Activated naive CD8-positive, alpha-beta T cell treated with anti-CD3 and anti-CD28 coated beads, Interleukin-2, amount 50 U/mL, for 24 hours (primary cell): ENCODE data around the gene CAPN13.

Experiments
- ATAC-seq: fragments of 150-1000 bp; cut with Tn5 transposase; one replicate; pipeline ENCODE4 v1.10.0; 2021
- DNase-seq: peaks from one replicate; pipeline ENCODE4 v3.0.0; 2021
- H3K27ac Mint-ChIP-seq: one replicate; pipeline ENCODE4 v1.8.0; 2021; ENCODE audit warnings: mild to moderate bottlenecking, mixed read lengths
- H3K27me3 Mint-ChIP-seq: one replicate; pipeline ENCODE4 v1.8.0; 2021; ENCODE audit warnings: mixed read lengths
- H3K36me3 Mint-ChIP-seq: one replicate; pipeline ENCODE4 v1.8.0; 2021; ENCODE audit warnings: low read depth, mixed read lengths
- H3K4me1 Mint-ChIP-seq: one replicate; pipeline ENCODE4 v1.8.0; 2021; ENCODE audit warnings: mixed read lengths
- H3K4me3 Mint-ChIP-seq: one replicate; pipeline ENCODE4 v1.8.0; 2021; ENCODE audit warnings: mild to moderate bottlenecking, moderate library complexity, mixed read lengths
- H3K9me3 Mint-ChIP-seq: one replicate; pipeline ENCODE4 v1.8.0; 2021; ENCODE audit warnings: mixed read lengths

Gene CAPN13

DNA sequence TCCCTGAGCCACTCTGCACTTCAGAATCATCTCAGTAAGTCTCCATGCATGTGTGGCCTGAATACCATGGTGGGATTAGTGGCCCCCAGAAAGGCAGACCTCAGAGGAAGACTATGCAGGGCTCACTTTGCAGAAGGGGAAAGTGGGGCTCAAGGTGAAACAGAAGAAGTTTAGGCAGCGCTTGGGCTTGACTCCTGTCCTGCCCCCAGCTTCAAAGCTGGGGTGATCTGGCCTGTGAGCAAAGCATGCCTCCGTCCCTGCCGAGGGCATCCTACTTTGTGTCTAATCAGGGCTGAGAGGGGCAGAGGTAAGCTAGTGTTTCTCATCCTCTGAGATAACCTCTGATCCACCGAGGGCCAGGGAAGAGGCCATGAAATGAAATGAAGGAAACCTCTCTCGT lies 7.9 kb downstream of the CAPN13 start:
- Mint-ChIP-seq H3K36me3 (no peaks in the 10 kb centered on the region), H3K27ac (no peak overlapping the region), H3K4me1 (peaks cover 13% of the 10 kb centered on the region), H3K9me3 (no peaks in the 10 kb centered on the region), H3K27me3 (no peaks in the 10 kb centered on the region), H3K4me3 (no peak overlapping the region)
- ATAC-seq (no peak), DNase-seq (no peak)

- no peak overlapping the region for H3K4me3 Mint-ChIP-seq
- no peak overlapping the region for H3K27ac Mint-ChIP-seq
- H3K9me3 Mint-ChIP-seq, result no peaks in the 10 kb centered on the region
- no peak for DNase-seq
- H3K27me3 Mint-ChIP-seq, result no peaks in the 10 kb centered on the region
- ATAC-seq, result peak; percentile 40
- H3K4me1 Mint-ChIP-seq, result peaks cover 13% of the 10 kb centered on the region
- no peaks in the 10 kb centered on the region for H3K36me3 Mint-ChIP-seq
Observed at GRCh38 chr2:30798536-30798991, 8.7 kb downstream of the CAPN13 start.

DNA sequence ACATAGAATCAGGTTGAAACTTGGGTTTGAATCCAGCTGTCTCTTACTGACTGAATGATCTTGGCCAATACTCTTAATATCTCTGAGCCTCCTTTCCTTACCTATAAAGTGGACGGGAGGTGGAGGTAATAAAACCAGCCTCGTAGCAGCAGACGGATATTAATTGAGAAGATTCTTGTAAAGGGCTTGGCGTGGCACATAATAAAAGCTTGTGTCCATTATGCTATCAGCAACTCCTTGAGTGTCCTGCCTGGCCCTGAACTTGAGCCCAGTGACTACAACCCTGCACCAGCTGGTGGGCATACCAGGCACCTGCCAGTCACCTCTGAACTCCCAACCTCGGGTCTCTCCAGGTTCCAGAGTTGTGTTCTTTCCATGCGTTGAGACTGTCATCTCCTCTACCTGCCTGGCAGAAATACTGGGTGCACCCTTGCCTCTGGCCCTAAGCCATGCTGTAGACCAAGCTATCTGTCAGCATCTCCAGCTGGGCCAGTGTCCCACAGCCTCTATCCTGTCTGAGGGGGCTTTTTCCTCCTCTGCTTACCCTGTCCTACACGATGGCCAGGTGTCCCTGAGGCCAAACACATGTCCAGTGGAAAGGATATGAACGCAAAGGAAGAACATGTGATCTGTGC lies 9.7 kb downstream of the CAPN13 start:
- Mint-ChIP-seq H3K27ac (no peak overlapping the region), H3K4me1 (peaks cover 13% of the 10 kb centered on the region), H3K27me3 (peaks cover 2% of the 10 kb centered on the region), H3K36me3 (no peaks in the 10 kb centered on the region), H3K9me3 (no peaks in the 10 kb centered on the region), H3K4me3 (no peak overlapping the region)
- no peak for ATAC-seq
- DNase-seq, result no peak

GRCh38 chr2:30796699-30797098 lies 10.5 kb downstream of the CAPN13 start:
- Mint-ChIP-seq H3K9me3 (no peaks in the 10 kb centered on the region), H3K4me3 (no peak overlapping the region), H3K4me1 (peaks cover 13% of the 10 kb centered on the region), H3K27me3 (peaks cover 8% of the 10 kb centered on the region), H3K27ac (no peak overlapping the region), H3K36me3 (no peaks in the 10 kb centered on the region)
- no peak for ATAC-seq
- DNase-seq, result no peak

GRCh38 chr2:30792521-30792920 lies 14.7 kb downstream of the CAPN13 start:
- Mint-ChIP-seq H3K36me3 (no peaks in the 10 kb centered on the region), H3K4me1 (no peaks in the 10 kb centered on the region)

DNA sequence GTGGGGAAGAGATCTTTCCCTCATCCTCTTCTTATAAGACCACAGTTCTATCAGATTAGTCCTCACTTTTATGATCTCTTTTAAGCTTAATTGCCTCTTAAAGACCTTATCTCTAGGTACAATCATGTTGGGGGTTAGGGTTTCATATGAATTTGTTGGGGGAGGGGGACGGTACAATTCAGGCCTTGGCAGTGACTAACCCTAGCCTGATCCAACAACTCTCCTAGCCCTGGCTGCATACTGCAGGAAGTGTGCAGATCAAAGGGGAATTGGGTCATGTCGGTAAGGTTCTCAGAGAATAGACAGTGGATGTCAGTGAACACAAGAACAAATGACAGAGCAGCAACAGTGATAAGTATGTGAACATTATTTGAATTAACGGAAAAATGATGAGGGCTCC lies 16.4 kb downstream of the CAPN13 start:
- no peaks in the 10 kb centered on the region for H3K36me3 Mint-ChIP-seq
- H3K27ac Mint-ChIP-seq, result no peak overlapping the region
- DNase-seq (no peak), ATAC-seq (no peak)
- H3K4me1 Mint-ChIP-seq, result no peaks in the 10 kb centered on the region
- H3K9me3 Mint-ChIP-seq, result no peaks in the 10 kb centered on the region
- peaks cover 10% of the 10 kb centered on the region for H3K27me3 Mint-ChIP-seq
- H3K4me3 Mint-ChIP-seq, result no peak overlapping the region

More at GRCh38 chr2:30792521-30792920, 14.7 kb downstream of the CAPN13 start:
- DNase-seq (no peak), ATAC-seq (no peak)
- Mint-ChIP-seq H3K27ac (no peak overlapping the region), H3K9me3 (no peaks in the 10 kb centered on the region), H3K27me3 (peaks cover 10% of the 10 kb centered on the region), H3K4me3 (no peak overlapping the region)

DNA sequence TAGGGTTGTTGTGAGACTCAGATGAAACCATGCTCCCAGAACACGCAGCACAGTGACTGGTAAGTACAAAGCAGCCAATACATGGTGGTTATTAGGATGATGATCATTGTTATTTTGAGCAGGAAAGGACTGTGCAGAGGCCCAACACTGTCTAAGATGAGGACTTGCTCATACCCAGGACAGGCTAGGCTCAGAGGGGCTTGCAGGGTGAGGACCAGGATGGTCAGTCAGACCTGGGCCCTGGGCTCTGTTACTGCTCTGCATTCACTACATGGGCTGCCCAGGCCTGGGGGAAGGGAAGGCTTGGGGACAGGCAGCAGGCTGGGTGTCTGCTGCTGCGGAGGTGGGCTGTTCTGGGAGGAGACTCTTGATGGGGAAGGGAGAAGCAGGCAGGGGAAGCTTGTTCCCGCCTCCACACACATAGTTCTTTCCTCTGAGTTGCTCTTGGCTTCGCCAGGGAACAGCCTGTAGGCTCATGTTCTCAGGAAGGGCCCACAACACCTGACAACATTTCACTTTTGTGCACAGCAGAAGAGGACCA lies 17.5 kb downstream of the CAPN13 start:
- H3K27ac Mint-ChIP-seq, result no peak overlapping the region
- H3K36me3 Mint-ChIP-seq, result no peaks in the 10 kb centered on the region
- no peaks in the 10 kb centered on the region for H3K9me3 Mint-ChIP-seq
- ATAC-seq (no peak), DNase-seq (no peak)
- no peaks in the 10 kb centered on the region for H3K4me1 Mint-ChIP-seq
- H3K4me3 Mint-ChIP-seq, result no peak overlapping the region
- H3K27me3 Mint-ChIP-seq, result peaks cover 14% of the 10 kb centered on the region

DNA sequence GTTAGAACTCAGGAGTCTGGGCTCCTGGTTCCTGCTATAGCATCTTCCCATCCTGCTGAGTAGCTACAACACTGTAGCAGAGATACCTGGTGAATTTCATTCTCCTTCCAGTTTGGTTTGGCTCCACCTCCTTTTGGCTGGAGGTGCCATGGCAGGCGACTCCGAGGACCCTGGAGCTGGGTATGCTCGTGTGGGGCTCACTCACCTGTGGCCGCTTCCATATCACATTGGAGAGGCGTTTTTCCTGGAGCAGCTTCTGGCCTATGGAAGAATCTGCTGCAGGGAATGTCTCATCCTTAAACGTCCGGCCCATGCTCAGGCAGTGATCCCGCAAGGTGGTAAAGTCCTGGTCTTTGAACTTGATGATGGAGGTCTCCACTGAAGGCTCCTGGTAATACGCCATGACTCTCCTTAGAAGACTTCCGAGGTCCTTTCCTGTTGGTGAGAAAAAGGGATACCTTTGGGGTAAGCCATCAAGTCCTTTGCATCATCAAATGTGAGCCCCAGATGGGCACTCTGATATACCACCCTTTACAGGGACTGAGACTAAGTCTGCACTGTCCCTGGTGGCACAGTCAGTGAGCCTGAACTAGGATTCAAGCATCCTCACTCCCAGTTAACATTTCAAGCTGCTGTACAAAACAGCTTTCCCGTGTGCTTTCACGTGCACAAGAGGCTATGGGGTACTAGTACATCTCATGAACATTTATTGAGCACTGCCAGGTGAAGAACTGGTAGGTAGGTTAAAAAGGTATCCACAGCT lies 20.1 kb downstream of the CAPN13 start:
- no peak for ATAC-seq
- H3K4me1 Mint-ChIP-seq, result no peaks in the 10 kb centered on the region
- no peaks in the 10 kb centered on the region for H3K9me3 Mint-ChIP-seq
- peaks cover 10% of the 10 kb centered on the region for H3K27me3 Mint-ChIP-seq
- H3K27ac Mint-ChIP-seq, result no peak overlapping the region
- no peak for DNase-seq
- no peak overlapping the region for H3K4me3 Mint-ChIP-seq
- H3K36me3 Mint-ChIP-seq, result no peaks in the 10 kb centered on the region

DNA sequence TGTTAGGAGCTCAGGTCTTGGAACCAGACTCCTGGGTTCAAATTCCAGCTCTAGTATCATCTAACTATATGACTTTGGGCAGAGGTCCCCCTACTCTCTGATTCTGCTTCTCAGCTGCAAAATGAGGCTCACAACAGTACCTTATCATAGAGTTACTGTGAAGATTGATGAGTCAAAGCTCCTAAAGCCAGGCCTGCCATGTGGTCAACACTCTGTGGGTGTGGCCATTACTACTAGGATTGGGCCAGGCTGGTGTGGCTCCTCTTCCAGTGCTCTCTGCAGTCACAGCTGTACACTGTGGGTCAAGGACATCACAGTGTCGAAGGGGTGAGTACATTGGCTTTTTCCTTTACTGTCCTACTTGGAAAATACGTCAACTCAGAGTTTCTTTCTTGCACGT lies 22.6 kb downstream of the CAPN13 start:
- peaks cover 8% of the 10 kb centered on the region for H3K27me3 Mint-ChIP-seq
- no peak overlapping the region for H3K27ac Mint-ChIP-seq
- DNase-seq (no peak), ATAC-seq (no peak)
- no peaks in the 10 kb centered on the region for H3K9me3 Mint-ChIP-seq
- no peaks in the 10 kb centered on the region for H3K4me1 Mint-ChIP-seq
- no peak overlapping the region for H3K4me3 Mint-ChIP-seq
- no peaks in the 10 kb centered on the region for H3K36me3 Mint-ChIP-seq

- no peak for DNase-seq
- Mint-ChIP-seq H3K4me1 (no peaks in the 10 kb centered on the region), H3K9me3 (no peaks in the 10 kb centered on the region), H3K36me3 (no peaks in the 10 kb centered on the region), H3K27ac (no peak overlapping the region), H3K4me3 (no peak overlapping the region), H3K27me3 (peaks cover 6% of the 10 kb centered on the region)
- ATAC-seq, result no peak
Observed at GRCh38 chr2:30781961-30782533, 25.2 kb downstream of the CAPN13 start.

GRCh38 chr2:30781451-30781850 lies 25.8 kb downstream of the CAPN13 start:
- DNase-seq, result no peak
- H3K27me3 Mint-ChIP-seq, result peaks cover 7% of the 10 kb centered on the region
- H3K4me3 Mint-ChIP-seq, result no peak overlapping the region
- H3K36me3 Mint-ChIP-seq, result no peaks in the 10 kb centered on the region
- H3K9me3 Mint-ChIP-seq, result no peaks in the 10 kb centered on the region
- ATAC-seq, result no peak
- no peaks in the 10 kb centered on the region for H3K4me1 Mint-ChIP-seq
- no peak overlapping the region for H3K27ac Mint-ChIP-seq

DNA sequence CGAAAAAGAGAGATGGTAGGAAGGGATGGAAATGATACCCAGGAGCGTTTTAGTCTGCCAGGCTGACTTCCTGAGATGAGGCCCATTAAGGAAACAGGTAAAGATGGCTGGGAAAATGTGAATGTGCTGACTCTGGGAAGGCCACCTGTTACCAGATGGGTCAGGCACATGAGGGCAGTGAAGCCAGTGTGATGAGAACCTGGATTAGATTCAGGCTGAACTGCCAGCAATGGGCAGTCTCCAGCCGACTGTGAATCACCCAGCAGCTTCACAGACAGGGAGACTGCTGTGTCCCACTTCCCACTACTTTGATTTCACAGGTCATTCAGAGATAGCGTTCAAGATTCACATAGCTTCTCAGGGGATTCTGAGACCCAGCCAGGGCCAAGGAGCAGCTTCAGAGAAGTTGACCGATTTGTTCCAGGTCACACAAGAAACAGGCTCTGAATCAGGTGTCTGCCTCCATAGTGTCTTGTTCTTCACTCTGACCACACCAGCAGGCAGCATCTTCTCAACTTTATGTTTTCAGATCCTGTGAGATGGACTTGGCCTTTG lies 26.4 kb downstream of the CAPN13 start:
- Mint-ChIP-seq H3K27ac (no peak overlapping the region), H3K9me3 (no peaks in the 10 kb centered on the region), H3K27me3 (peaks cover 8% of the 10 kb centered on the region), H3K4me3 (no peak overlapping the region), H3K4me1 (no peaks in the 10 kb centered on the region), H3K36me3 (no peaks in the 10 kb centered on the region)
- DNase-seq (no peak), ATAC-seq (no peak)

DNA sequence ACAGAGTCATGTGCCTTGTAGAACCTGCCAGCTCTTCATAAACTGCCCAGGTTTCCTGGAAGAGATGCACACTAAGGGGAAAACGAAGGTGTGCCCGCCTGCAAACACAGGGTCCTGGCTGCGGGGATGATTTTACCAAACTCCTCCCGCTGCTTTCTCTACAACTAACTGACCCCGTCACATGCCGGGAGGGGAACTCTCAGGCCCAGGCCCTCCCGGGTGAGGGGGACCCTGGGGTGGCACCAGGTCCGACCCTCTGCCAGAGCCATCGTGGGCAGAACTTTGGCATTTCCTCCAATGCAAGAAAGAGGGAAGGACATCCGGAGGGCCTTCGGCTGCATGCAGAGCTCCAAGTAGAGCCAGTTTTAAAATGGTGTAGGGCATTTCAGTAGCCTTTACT lies 28.6 kb downstream of the CAPN13 start:
- H3K27me3 Mint-ChIP-seq, result peaks cover 8% of the 10 kb centered on the region
- no peak for DNase-seq
- no peak overlapping the region for H3K27ac Mint-ChIP-seq
- no peaks in the 10 kb centered on the region for H3K36me3 Mint-ChIP-seq
- no peak overlapping the region for H3K4me3 Mint-ChIP-seq
- no peaks in the 10 kb centered on the region for H3K4me1 Mint-ChIP-seq
- H3K9me3 Mint-ChIP-seq, result no peaks in the 10 kb centered on the region
- no peak for ATAC-seq

DNA sequence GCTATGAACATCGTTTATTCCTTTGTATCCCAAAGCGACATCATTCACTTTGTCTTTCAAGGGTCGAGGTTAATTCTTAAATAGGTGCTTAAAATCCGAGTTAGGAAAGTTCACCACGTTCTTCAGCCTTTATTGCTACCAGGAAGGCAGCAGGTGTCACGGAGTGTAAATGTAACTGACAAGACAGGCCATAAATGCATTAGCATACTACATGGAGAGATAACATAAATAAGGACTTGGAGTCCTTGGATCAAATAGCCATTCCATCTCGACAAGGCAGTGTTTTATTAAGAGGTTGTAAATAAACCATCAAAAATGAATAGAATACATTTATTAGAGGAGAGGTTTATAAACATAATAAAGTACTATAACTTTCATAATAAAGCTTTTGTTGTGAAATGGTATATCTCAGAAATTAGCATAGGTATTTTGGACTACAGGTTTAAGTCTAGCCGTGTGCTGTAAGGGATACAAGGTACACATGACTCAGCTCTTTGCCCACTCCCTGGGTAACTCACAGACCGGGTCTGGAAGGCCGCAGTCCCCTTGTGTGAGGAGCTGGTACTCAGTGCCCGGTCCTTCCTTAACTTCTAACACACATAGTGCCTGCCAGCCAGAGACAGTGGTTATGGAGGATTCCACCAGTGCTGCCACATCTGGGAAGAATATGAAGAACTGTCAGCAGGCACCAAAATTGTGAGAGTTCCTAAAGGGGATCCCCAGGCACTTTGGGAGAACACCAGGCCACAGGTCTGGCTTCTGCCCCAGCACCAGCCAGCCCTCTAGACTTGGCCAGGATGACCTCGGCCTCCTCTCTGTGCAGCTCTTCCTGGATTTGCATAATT lies 29.4 kb downstream of the CAPN13 start:
- Mint-ChIP-seq H3K27me3 (peaks cover 8% of the 10 kb centered on the region), H3K4me3 (no peak overlapping the region), H3K9me3 (no peaks in the 10 kb centered on the region), H3K36me3 (no peaks in the 10 kb centered on the region), H3K4me1 (no peaks in the 10 kb centered on the region), H3K27ac (no peak overlapping the region)
- ATAC-seq, result no peak
- no peak for DNase-seq
